HCT116 (cell line): ENCODE measurements around the gene VCPKMT. TPM values are rescaled to one million over a fixed set of nuclear protein-coding genes. Genes with fewer than 3 reads are reported as not detected.

Source experiments
- ATAC-seq: fragments of 200-7000 bp; cut with Tn5 transposase; 2 replicates; pipeline ENCODE4 v1.9.1; 2020; ENCODE audit warnings: mild to moderate bottlenecking, moderate library complexity
- BruUV-seq: library from RNA; stranded (reverse); fragments of 400-500 nt; replicated peaks from 2 replicates; lab custom pipeline; 2021; lab: Mats Ljungman, UMichigan
- CTCF ChIA-PET: fragments of 300-600 bp; sonication (Branson Sonifier 250); formaldehyde crosslinking; loops from one replicate; lab custom pipeline; 2021; ENCODE audit warnings: antibody characterized with exemption; lab: Charles Lee
- POLR2A ChIA-PET: fragments of 300-600, 350-600 bp; sonication (Branson Sonifier 250); formaldehyde crosslinking; loops from one replicate; lab custom pipeline; 2021; ENCODE audit warnings: antibody characterized with exemption; lab: Charles Lee
- RAD21 ChIA-PET, 2 experiments: fragments of 300-600 bp; sonication (Branson Sonifier 250); formaldehyde crosslinking; loops; one replicate each; lab custom pipeline; 2023; ENCODE audit warnings: low total read pairs in 2 of 2; ENCODE audit not compliant: uncharacterized antibody in 2 of 2, unreplicated experiment in 2 of 2, low non-redundant PET in 1 of 2; lab: Charles Lee
- DNase-seq: peaks from one replicate; pipeline ENCODE4 v3.0.0-alpha.2; 2010; ENCODE audit warnings: low read depth, low spot score
- H2AFZ ChIP-seq: fragments of 200-600 bp; shearing (Covaris generic), sonication (generic); 2 replicates; pipeline ENCODE4 v1.6.1; 2017; ENCODE audit warnings: low read depth, mixed run types, mixed read lengths, antibody characterized with exemption, low read length; ENCODE audit not compliant: poor library complexity, severe bottlenecking
- H3K27ac ChIP-seq: 2 replicates; pipeline ENCODE4 v1.5.1; 2012; ENCODE audit warnings: low read depth, low read length
- H3K27me3 ChIP-seq: fragments of 200-600 bp; sonication (generic); 2 replicates; pipeline ENCODE4 v1.6.1; 2016; ENCODE audit warnings: mixed run types, low read length, mixed read lengths; ENCODE audit not compliant: insufficient read depth
- H3K36me3 ChIP-seq, 2 experiments: fragments of 200-500 bp in 1 of 2; fragments of 200-600 bp in 1 of 2; sonication (Bioruptor generic) in 1 of 2; sonication (generic) in 1 of 2; 2 replicates each; pipeline versions ENCODE4 v1.5.1 to v1.6.1; 2014 to 2016; ENCODE audit warnings: low read length in 2 of 2, inconsistent platforms in 1 of 2, mixed read lengths in 1 of 2, mixed run types in 1 of 2; ENCODE audit not compliant: insufficient read depth in 2 of 2, control insufficient read depth in 1 of 2
- H3K4me1 ChIP-seq, 2 experiments: fragments of 200-600 bp in 1 of 2; sonication (generic) in 1 of 2; 2 replicates each; pipeline versions ENCODE4 v1.5.1 to v1.6.1; 2012 to 2017; ENCODE audit warnings: low read length in 2 of 2, inconsistent platforms in 1 of 2, mild to moderate bottlenecking in 1 of 2, mixed read lengths in 1 of 2, mixed run types in 1 of 2, moderate library complexity in 1 of 2; ENCODE audit not compliant: insufficient read depth in 2 of 2, control insufficient read depth in 1 of 2
- H3K4me2 ChIP-seq: fragments of 200-600 bp; sonication (generic); 2 replicates; pipeline ENCODE4 v1.6.1; 2017; ENCODE audit warnings: mixed run types, low read length, mixed read lengths
- H3K4me3 ChIP-seq, 2 experiments: fragments of 200-600 bp in 1 of 2; sonication (generic) in 1 of 2; replicated peaks in 1 of 2; 2 replicates each; pipeline ENCODE4 v1.5.1; 2011 to 2016; ENCODE audit warnings: low read length in 2 of 2, control low read depth in 1 of 2, low read depth in 1 of 2, mild to moderate bottlenecking in 1 of 2, mixed read lengths in 1 of 2, mixed run types in 1 of 2
- H3K79me2 ChIP-seq: fragments of 200-600 bp; sonication (generic); 2 replicates; pipeline ENCODE4 v1.6.1; 2017; ENCODE audit warnings: mild to moderate bottlenecking, mixed run types, low read length, moderate library complexity, mixed read lengths; ENCODE audit not compliant: insufficient read depth
- H3K9ac ChIP-seq: fragments of 200-600 bp; sonication (generic); 2 replicates; pipeline ENCODE4 v1.6.1; 2016; ENCODE audit warnings: low read length, mixed read lengths
- H3K9me2 ChIP-seq: fragments of 200-600 bp; sonication (generic), shearing (Covaris generic); 2 replicates; pipeline ENCODE4 v1.6.1; 2017; ENCODE audit warnings: mixed run types, mild to moderate bottlenecking, moderate library complexity; ENCODE audit not compliant: insufficient read depth
- H3K9me3 ChIP-seq, 2 experiments: fragments of 200-500 bp in 1 of 2; fragments of 200-600 bp in 1 of 2; sonication (Bioruptor generic) in 1 of 2; sonication (generic) in 1 of 2; 2 replicates each; pipeline ENCODE4 v1.6.1; 2014 to 2017; ENCODE audit warnings: low read length in 2 of 2, mixed read lengths in 2 of 2, inconsistent platforms in 1 of 2, low read depth in 1 of 2, mild to moderate bottlenecking in 1 of 2, mixed run types in 1 of 2, moderate library complexity in 1 of 2; ENCODE audit not compliant: control insufficient read depth in 1 of 2, insufficient read depth in 1 of 2
- H4K20me1 ChIP-seq: fragments of 200-600 bp; sonication (generic), shearing (Covaris generic); 2 replicates; pipeline ENCODE4 v1.6.1; 2017; ENCODE audit warnings: mixed run types, mild to moderate bottlenecking, moderate library complexity; ENCODE audit not compliant: insufficient read depth
- CBX3 ChIP-seq: IDR thresholded peaks from 2 replicates; pipeline ENCODE4 v1.6.1; 2012; ENCODE audit warnings: low read depth
- CTCF ChIP-seq, 3 experiments: fragments of 200-600 bp in 1 of 3; sonication (generic) in 1 of 3; IDR thresholded peaks in 2 of 3; conservative IDR thresholded peaks in 1 of 3; 2 replicates each; pipeline ENCODE4 v1.5.1; 2012 to 2017; ENCODE audit warnings: low read depth in 2 of 3, low read length in 2 of 3, antibody characterized with exemption in 1 of 3, borderline replicate concordance in 1 of 3, control low read depth in 1 of 3, mild to moderate bottlenecking in 1 of 3, mixed read lengths in 1 of 3, mixed run types in 1 of 3, moderate library complexity in 1 of 3; ENCODE audit not compliant: insufficient read depth in 1 of 3
- EGR1 ChIP-seq: IDR thresholded peaks from 2 replicates; pipeline ENCODE4 v1.6.1; 2012; ENCODE audit warnings: low read depth
- ELF1 ChIP-seq: IDR thresholded peaks from 2 replicates; pipeline ENCODE4 v1.6.1; 2012; ENCODE audit warnings: low read depth, borderline replicate concordance
- EZH2phosphoT487 ChIP-seq: fragments of 200-600 bp; IDR thresholded peaks from 2 replicates; pipeline ENCODE4 v1.6.1; 2018; ENCODE audit warnings: antibody characterized with exemption, borderline replicate concordance
- FOSL1 ChIP-seq: IDR thresholded peaks from 2 replicates; pipeline ENCODE4 v1.6.1; 2012; ENCODE audit warnings: low read depth
- POLR2A ChIP-seq: IDR thresholded peaks from 2 replicates; pipeline ENCODE4 v1.7.0; 2011; ENCODE audit warnings: borderline replicate concordance; ENCODE audit not compliant: insufficient read depth, insufficient read length; ENCODE audit errors: extremely low read depth
- POLR2AphosphoS5 ChIP-seq: IDR thresholded peaks from 2 replicates; pipeline ENCODE4 v1.6.1; 2011; ENCODE audit warnings: mild to moderate bottlenecking, low read depth, low read length, moderate library complexity
- RAD21 ChIP-seq: IDR thresholded peaks from 2 replicates; pipeline ENCODE4 v1.6.1; 2012; ENCODE audit warnings: low read depth, mild to moderate bottlenecking
- SP1 ChIP-seq: IDR thresholded peaks from 2 replicates; pipeline ENCODE4 v1.6.1; 2012; ENCODE audit warnings: low read depth
- SRF ChIP-seq: IDR thresholded peaks from 2 replicates; pipeline ENCODE4 v1.6.1; 2012; ENCODE audit warnings: low read depth
- TCF7L2 ChIP-seq: IDR thresholded peaks from 2 replicates; pipeline ENCODE4 v1.7.0; 2011; ENCODE audit warnings: borderline replicate concordance, inconsistent platforms; ENCODE audit not compliant: insufficient read depth, insufficient read length; ENCODE audit errors: extremely low read depth
- YY1 ChIP-seq: IDR thresholded peaks from 2 replicates; pipeline ENCODE4 v1.6.1; 2011; ENCODE audit warnings: low read length, low read depth, moderate library complexity, mild to moderate bottlenecking; ENCODE audit not compliant: insufficient replicate concordance; ENCODE audit errors: extremely low read depth
- ZBTB33 ChIP-seq: IDR thresholded peaks from 2 replicates; pipeline ENCODE4 v1.6.1; 2011; ENCODE audit warnings: mild to moderate bottlenecking, low read length, moderate library complexity; ENCODE audit not compliant: insufficient replicate concordance; ENCODE audit errors: extremely low read depth
- intact Hi-C: fragments of 100-400 bp; cut with micrococcal nuclease; formaldehyde crosslinking; loops from 2 replicates; pipeline ENCODE4 v1.10.0; 2022
- total RNA-seq: library from RNA; stranded (reverse); gene quantifications from one replicate; pipeline ENCODE4 v1.2.1, GENCODE V29; 2021; ENCODE audit not compliant: unreplicated experiment
- TF ChIP-seq, protein P1 (sequence below): IDR thresholded peaks from 2 replicates; pipeline ENCODE4 v1.6.1; 2012
- TF ChIP-seq, protein P2 (sequence below): IDR thresholded peaks from 2 replicates; pipeline ENCODE4 v1.6.1; 2012
- TF ChIP-seq, protein P3 (sequence below): IDR thresholded peaks from 2 replicates; pipeline ENCODE4 v1.6.1; 2012; ENCODE audit warnings: low read depth

Gene VCPKMT
- total RNA-seq, 1 experiment from 2014 or later, result 9.7 TPM

DNA sequence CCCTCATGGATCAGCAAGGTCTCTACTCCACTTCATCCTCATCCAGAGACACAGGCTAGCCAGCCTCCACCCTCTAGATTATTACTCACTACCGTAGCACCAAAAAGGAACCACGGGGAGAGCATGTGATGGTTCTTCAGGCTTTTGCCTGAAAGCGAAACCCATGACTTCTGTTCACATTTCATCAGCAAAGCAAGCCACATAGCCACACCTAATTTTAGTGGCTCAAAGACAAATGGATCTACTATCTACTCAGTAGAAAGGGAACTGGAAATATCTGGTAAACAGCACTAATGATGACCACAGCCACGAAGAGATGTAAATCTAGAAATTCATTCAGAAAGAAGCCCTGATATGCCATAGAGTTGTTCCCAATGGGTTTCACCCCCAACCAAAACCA, 51.4 kb downstream of the VCPKMT start:
- RAD21 ChIA-PET, result no interaction called here
- H3K9ac ChIP-seq, result no peak overlapping the region
- no peaks in the 10 kb centered on the region for H3K27me3 ChIP-seq
- peaks cover 37 to 54% of the 10 kb centered on the region in 2 experiments for H3K4me1 ChIP-seq
- intact Hi-C loops, result no loop called here
- H2AFZ ChIP-seq, result no peak overlapping the region
- H3K79me2 ChIP-seq, result no peaks in the 10 kb centered on the region
- TF ChIP-seq EZH2phosphoT487 (no peak), CBX3 (no peak), SP1 (no peak), POLR2AphosphoS5 (no peak), FOSL1 (no peak), RAD21 (no peak), YY1 (no peak), POLR2A (no peak), SRF (no peak), CTCF (IDR thresholded peaks at IDR 0.05 in 2 of 3, conservative IDR thresholded peaks at IDR 0.05 in 1 of 3; ENCODE audit: borderline replicate concordance in 1 of 3, insufficient read depth in 1 of 3, low read depth in 2 of 3, low read length in 2 of 3) (no peak), ZBTB33 (no peak), ELF1 (no peak), EGR1 (no peak), TCF7L2 (no peak)
- TF ChIP-seq, protein P1, sequence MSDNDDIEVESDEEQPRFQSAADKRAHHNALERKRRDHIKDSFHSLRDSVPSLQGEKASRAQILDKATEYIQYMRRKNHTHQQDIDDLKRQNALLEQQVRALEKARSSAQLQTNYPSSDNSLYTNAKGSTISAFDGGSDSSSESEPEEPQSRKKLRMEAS, result no peak
- TF ChIP-seq, protein P2, sequence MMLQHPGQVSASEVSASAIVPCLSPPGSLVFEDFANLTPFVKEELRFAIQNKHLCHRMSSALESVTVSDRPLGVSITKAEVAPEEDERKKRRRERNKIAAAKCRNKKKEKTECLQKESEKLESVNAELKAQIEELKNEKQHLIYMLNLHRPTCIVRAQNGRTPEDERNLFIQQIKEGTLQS, result no peak
- TF ChIP-seq, protein P3, sequence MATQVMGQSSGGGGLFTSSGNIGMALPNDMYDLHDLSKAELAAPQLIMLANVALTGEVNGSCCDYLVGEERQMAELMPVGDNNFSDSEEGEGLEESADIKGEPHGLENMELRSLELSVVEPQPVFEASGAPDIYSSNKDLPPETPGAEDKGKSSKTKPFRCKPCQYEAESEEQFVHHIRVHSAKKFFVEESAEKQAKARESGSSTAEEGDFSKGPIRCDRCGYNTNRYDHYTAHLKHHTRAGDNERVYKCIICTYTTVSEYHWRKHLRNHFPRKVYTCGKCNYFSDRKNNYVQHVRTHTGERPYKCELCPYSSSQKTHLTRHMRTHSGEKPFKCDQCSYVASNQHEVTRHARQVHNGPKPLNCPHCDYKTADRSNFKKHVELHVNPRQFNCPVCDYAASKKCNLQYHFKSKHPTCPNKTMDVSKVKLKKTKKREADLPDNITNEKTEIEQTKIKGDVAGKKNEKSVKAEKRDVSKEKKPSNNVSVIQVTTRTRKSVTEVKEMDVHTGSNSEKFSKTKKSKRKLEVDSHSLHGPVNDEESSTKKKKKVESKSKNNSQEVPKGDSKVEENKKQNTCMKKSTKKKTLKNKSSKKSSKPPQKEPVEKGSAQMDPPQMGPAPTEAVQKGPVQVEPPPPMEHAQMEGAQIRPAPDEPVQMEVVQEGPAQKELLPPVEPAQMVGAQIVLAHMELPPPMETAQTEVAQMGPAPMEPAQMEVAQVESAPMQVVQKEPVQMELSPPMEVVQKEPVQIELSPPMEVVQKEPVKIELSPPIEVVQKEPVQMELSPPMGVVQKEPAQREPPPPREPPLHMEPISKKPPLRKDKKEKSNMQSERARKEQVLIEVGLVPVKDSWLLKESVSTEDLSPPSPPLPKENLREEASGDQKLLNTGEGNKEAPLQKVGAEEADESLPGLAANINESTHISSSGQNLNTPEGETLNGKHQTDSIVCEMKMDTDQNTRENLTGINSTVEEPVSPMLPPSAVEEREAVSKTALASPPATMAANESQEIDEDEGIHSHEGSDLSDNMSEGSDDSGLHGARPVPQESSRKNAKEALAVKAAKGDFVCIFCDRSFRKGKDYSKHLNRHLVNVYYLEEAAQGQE, result no peak
- no peak overlapping the region for H3K27ac ChIP-seq
- no peaks in the 10 kb centered on the region for H3K9me3 ChIP-seq
- BruUV-seq, result no TSS peak
- H3K36me3 ChIP-seq, result no peaks in the 10 kb centered on the region
- no peaks in the 10 kb centered on the region for H3K9me2 ChIP-seq
- no peaks in the 10 kb centered on the region for H4K20me1 ChIP-seq
- H3K4me2 ChIP-seq, result no peak overlapping the region
- no peak for DNase-seq
- ATAC-seq, result no peak
- CTCF ChIA-PET, result no interaction called here
- POLR2A ChIA-PET, result no interaction called here
- H3K4me3 ChIP-seq, result no peak overlapping the region
